ENCODE data around the gene FAM156A.
"Not testable (repeated sequence)": the region's sequence is repeated elsewhere in the genome, so short reads cannot be mapped to it uniquely, and the experiment has no call there.

Gene FAM156A

DNA sequence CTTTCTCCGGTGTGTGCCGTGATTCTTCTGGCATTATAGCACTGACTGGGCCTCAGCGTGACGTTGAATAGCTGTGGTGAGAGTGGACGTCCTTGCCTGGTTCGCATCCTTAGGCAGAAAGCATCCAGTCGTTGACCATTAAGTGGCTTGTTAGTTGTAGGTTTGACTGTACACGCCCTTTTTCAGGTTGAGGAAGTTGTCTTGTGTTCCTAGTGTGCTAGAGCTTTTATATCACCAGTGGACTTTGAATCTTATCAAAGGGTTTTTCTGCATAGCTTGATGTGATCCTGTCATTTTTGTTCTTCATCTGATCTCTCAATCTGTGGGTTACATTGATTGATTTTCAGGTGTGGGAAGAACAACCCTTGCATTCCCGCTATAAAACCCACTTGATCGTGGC is 52.8 kb downstream of the FAM156A start:
- not testable (repeated sequence) for DNase-seq

Data from amygdala (tissue), 56 donors.